ENCODE data around the gene PIGA. TPM values are rescaled to one million over a fixed set of nuclear protein-coding genes. Genes with fewer than 3 reads are reported as not detected.

Gene PIGA
- total RNA-seq, 1 donor from 2014 or later = 3.8 TPM

GRCh38 chrX:15366506-15367352, 31.4 kb upstream of the PIGA start:
- Histone ChIP-seq H3K9me3 (replicated peaks) (no peaks in the 10 kb centered on the region), H3K36me3 (peaks cover 3% of the 10 kb centered on the region), H3K27me3 (ENCODE audit: low read depth) (no peaks in the 10 kb centered on the region), H3K4me1 (no peaks in the 10 kb centered on the region), H3K4me3 (no peak overlapping the region), H3K27ac (replicated peaks) (no peak overlapping the region)
- intact Hi-C loops (cut with micrococcal nuclease) = no loop called here
- no peak for DNase-seq
- TF ChIP-seq CTCF (IDR thresholded peaks at IDR 0.05; ENCODE audit: borderline replicate concordance) = no peak

DNA sequence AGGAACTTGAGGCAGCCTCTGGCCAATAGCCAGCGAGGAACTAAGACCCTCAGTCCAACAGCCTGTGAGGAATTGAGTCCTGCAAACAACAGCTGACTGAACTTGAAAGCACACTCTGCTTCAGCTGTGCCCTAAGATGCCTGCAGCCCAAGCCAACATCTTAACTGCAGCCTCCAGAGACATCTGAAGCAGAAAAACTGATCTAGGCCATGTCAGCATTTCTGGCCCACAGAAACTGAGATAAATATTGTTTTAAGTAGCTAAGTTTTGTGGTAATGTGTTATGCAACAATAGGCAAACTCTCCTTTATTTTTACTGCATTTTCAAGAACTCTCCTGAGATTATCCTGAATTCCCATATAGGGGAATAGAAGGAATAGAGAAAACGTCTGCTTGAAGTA, 24.4 kb upstream of the PIGA start:
- intact Hi-C loops (cut with micrococcal nuclease) = no loop called here
- H3K4me3 ChIP-seq = no peak overlapping the region
- no peak for TF ChIP-seq CTCF (IDR thresholded peaks at IDR 0.05; ENCODE audit: borderline replicate concordance)

GRCh38 chrX:15358533-15358932, 23.2 kb upstream of the PIGA start:
- intact Hi-C loops (cut with micrococcal nuclease) = no loop called here
- no peaks in the 10 kb centered on the region for H3K27me3 ChIP-seq (ENCODE audit: low read depth)
- H3K4me3 ChIP-seq = no peak overlapping the region
- DNase-seq = no peak
- no peak overlapping the region for H3K27ac ChIP-seq (replicated peaks)
- no peaks in the 10 kb centered on the region for H3K4me1 ChIP-seq
- no peaks in the 10 kb centered on the region for H3K9me3 ChIP-seq (replicated peaks)
- TF ChIP-seq CTCF (IDR thresholded peaks at IDR 0.05; ENCODE audit: borderline replicate concordance) = no peak
- peaks cover 3% of the 10 kb centered on the region for H3K36me3 ChIP-seq

More for the DNA sequence above, 24.4 kb upstream of the PIGA start:
- H3K4me1 ChIP-seq = no peaks in the 10 kb centered on the region
- H3K9me3 ChIP-seq (replicated peaks) = no peaks in the 10 kb centered on the region
- H3K27me3 ChIP-seq (ENCODE audit: low read depth) = no peaks in the 10 kb centered on the region
- DNase-seq = no peak
- no peak overlapping the region for H3K27ac ChIP-seq (replicated peaks)
- H3K36me3 ChIP-seq = peaks cover 3% of the 10 kb centered on the region

- no peak for DNase-seq
- H3K4me1 ChIP-seq = no peaks in the 10 kb centered on the region
- peak overlapping the region; percentile 44 for H3K27ac ChIP-seq (replicated peaks)
- H3K36me3 ChIP-seq = no peaks in the 10 kb centered on the region
- no peaks in the 10 kb centered on the region for H3K9me3 ChIP-seq (replicated peaks)
- no peak overlapping the region for H3K4me3 ChIP-seq
- no peak for TF ChIP-seq CTCF (IDR thresholded peaks at IDR 0.05; ENCODE audit: borderline replicate concordance)
- intact Hi-C loops (cut with micrococcal nuclease) = no loop called here
- H3K27me3 ChIP-seq (ENCODE audit: low read depth) = no peaks in the 10 kb centered on the region
Observed at GRCh38 chrX:15356444-15356843, 21.1 kb upstream of the PIGA start.

- Histone ChIP-seq H3K36me3 (peaks cover 13% of the 10 kb centered on the region), H3K4me1 (no peaks in the 10 kb centered on the region), H3K4me3 (no peak overlapping the region), H3K9me3 (replicated peaks) (no peaks in the 10 kb centered on the region), H3K27me3 (ENCODE audit: low read depth) (no peaks in the 10 kb centered on the region), H3K27ac (replicated peaks) (peak overlapping the region; percentile 16)
- intact Hi-C loops (cut with micrococcal nuclease) = loop anchor here (5.0 kb wide), 1 partner anchor 117 kb away; no protein-coding TSS in a partner anchor
- DNase-seq = no peak
- no peak for TF ChIP-seq CTCF (IDR thresholded peaks at IDR 0.05; ENCODE audit: borderline replicate concordance)
Observed at GRCh38 chrX:15350329-15350996, 15.1 kb upstream of the PIGA start.

All from left ventricle myocardium inferior (tissue), 1 donor.